Endothelial cell of umbilical vein (primary cell): Measurements from ENCODE around the gene SUCLG2.

ENCODE experiments used
- CTCF ChIP-seq, 2 donors: IDR thresholded peaks; 1 replicate in 1 of 2; 2 replicates in 1 of 2; pipeline ENCODE4 v1.5.1; 2011; ENCODE audit warnings: low read length in 2 of 2, mild to moderate bottlenecking in 2 of 2, moderate library complexity in 2 of 2, control low read depth in 1 of 2, inconsistent platforms in 1 of 2, low read depth in 1 of 2; ENCODE audit not compliant: insufficient read depth in 1 of 2; ENCODE audit errors: extremely low read depth in 1 of 2
- POLR2A ChIP-seq: IDR thresholded peaks from 2 replicates; pipeline ENCODE4 v1.6.1; 2012; ENCODE audit warnings: low read depth, mild to moderate bottlenecking, control low read depth, low read length

GRCh38 chr3:67377299-67377698 lies 277.1 kb downstream of the SUCLG2 start:
- TF ChIP-seq CTCF (IDR thresholded peaks at IDR 0.05; ENCODE audit: extremely low read depth in 1 of 2, insufficient read depth in 1 of 2, low read depth in 1 of 2, low read length in 2 of 2) (no peak), POLR2A (no peak)
